WTC11 (cell line): ENCODE data around the gene FBXO48. TPM values are rescaled to one million over a fixed set of nuclear protein-coding genes. Genes with fewer than 3 reads are reported as not detected.

ENCODE experiments used
- ATAC-seq: fragments of 200-7000 bp; cut with Tn5 transposase; 2 replicates; pipeline ENCODE4 v1.10.0; 2021; ENCODE audit warnings: mild to moderate bottlenecking, moderate library complexity
- CTCF ChIA-PET: fragments of 300-600 bp; sonication (Branson Sonifier 250); formaldehyde crosslinking; loops from one replicate; lab custom pipeline; 2021; ENCODE audit warnings: antibody characterized with exemption; lab: Charles Lee
- POLR2A ChIA-PET: fragments of 350-600 bp; sonication (Branson Sonifier 250); formaldehyde crosslinking; loops from one replicate; lab custom pipeline; 2021; ENCODE audit warnings: antibody characterized with exemption; lab: Charles Lee
- DNase-seq: peaks from one replicate; pipeline ENCODE4 v3.0.0; 2021; ENCODE audit warnings: low spot score
- H3K27ac Mint-ChIP-seq: 2 replicates; pipeline ENCODE4 v1.8.0; 2021; ENCODE audit warnings: mixed read lengths
- H3K27me3 Mint-ChIP-seq: 2 replicates; pipeline ENCODE4 v1.8.0; 2021; ENCODE audit warnings: low read depth, mild to moderate bottlenecking, moderate library complexity, mixed read lengths
- H3K36me3 Mint-ChIP-seq: 2 replicates; pipeline ENCODE4 v1.8.0; 2021; ENCODE audit warnings: mixed read lengths
- H3K4me1 Mint-ChIP-seq: 2 replicates; pipeline ENCODE4 v1.8.0; 2022; ENCODE audit warnings: mixed read lengths
- H3K4me3 Mint-ChIP-seq: 2 replicates; pipeline ENCODE4 v1.8.0; 2021; ENCODE audit warnings: mild to moderate bottlenecking, moderate library complexity, mixed read lengths
- H3K9me3 Mint-ChIP-seq: 2 replicates; pipeline ENCODE4 v1.8.0; 2021; ENCODE audit warnings: mixed read lengths
- CREM ChIP-seq: sonication (generic); formaldehyde crosslinking; IDR thresholded peaks from 2 replicates; pipeline ENCODE4 v1.8.1; 2022; ENCODE audit warnings: mild to moderate bottlenecking, missing genetic modification reagents, moderate library complexity
- ESRRA ChIP-seq: sonication (generic); formaldehyde crosslinking; IDR thresholded peaks from 2 replicates; pipeline ENCODE4 v1.8.1; 2022; ENCODE audit warnings: mild to moderate bottlenecking, missing genetic modification reagents, borderline replicate concordance
- HMGA2 ChIP-seq: fragments of 250-450 bp; sonication (Bioruptor Pico); IDR thresholded peaks from 2 replicates; pipeline ENCODE4 v1.4.0; 2021; ENCODE audit warnings: mild to moderate bottlenecking, moderate library complexity
- JUN ChIP-seq: sonication (generic); formaldehyde crosslinking; IDR thresholded peaks from 2 replicates; pipeline ENCODE4 v1.8.0; 2023; ENCODE audit warnings: mild to moderate bottlenecking, missing genetic modification reagents
- MYBL2 ChIP-seq: sonication (generic); formaldehyde crosslinking; IDR thresholded peaks from 2 replicates; pipeline ENCODE4 v1.8.1; 2023; ENCODE audit warnings: mild to moderate bottlenecking, moderate library complexity, missing genetic modification reagents
- NFATC4 ChIP-seq: fragments of 250-450 bp; sonication (Bioruptor Pico); IDR thresholded peaks from 2 replicates; pipeline ENCODE4 v1.9.0; 2021; ENCODE audit warnings: mild to moderate bottlenecking
- NR1H2 ChIP-seq: sonication (generic); formaldehyde crosslinking; IDR thresholded peaks from 2 replicates; pipeline ENCODE4 v1.9.0; 2021; ENCODE audit warnings: mild to moderate bottlenecking, moderate library complexity, missing genetic modification reagents
- NR2C2 ChIP-seq: sonication (generic); formaldehyde crosslinking; IDR thresholded peaks from 2 replicates; pipeline ENCODE4 v1.8.0; 2022; ENCODE audit warnings: mild to moderate bottlenecking, missing genetic modification reagents
- RELA ChIP-seq: sonication (generic); formaldehyde crosslinking; IDR thresholded peaks from 2 replicates; pipeline ENCODE4 v1.8.1; 2022; ENCODE audit warnings: missing genetic modification reagents, mild to moderate bottlenecking, borderline replicate concordance
- TCF7 ChIP-seq: sonication (generic); formaldehyde crosslinking; IDR thresholded peaks from 2 replicates; pipeline ENCODE4 v1.8.0; 2022; ENCODE audit warnings: mild to moderate bottlenecking, low read depth, missing genetic modification reagents, moderate library complexity
- ZNF317 ChIP-seq: sonication (generic); formaldehyde crosslinking; IDR thresholded peaks from 2 replicates; pipeline ENCODE4 v1.8.1; 2023; ENCODE audit warnings: low read depth, mild to moderate bottlenecking, moderate library complexity, missing genetic modification reagents, borderline replicate concordance
- ZNF416 ChIP-seq: fragments of 250-450 bp; sonication (Bioruptor Pico); IDR thresholded peaks from 2 replicates; pipeline ENCODE4 v1.9.0; 2021; ENCODE audit warnings: mild to moderate bottlenecking, inconsistent platforms
- total RNA-seq: library from RNA; stranded (reverse); gene quantifications from 3 replicates; pipeline ENCODE4 v1.2.3, GENCODE V29; 2021
- TF ChIP-seq, protein P1 (sequence below): sonication (generic); formaldehyde crosslinking; IDR thresholded peaks from 2 replicates; pipeline ENCODE4 v1.8.0; 2022; ENCODE audit warnings: mild to moderate bottlenecking, missing genetic modification reagents
- TF ChIP-seq, protein P2 (sequence below): sonication (generic); formaldehyde crosslinking; IDR thresholded peaks from 2 replicates; pipeline ENCODE4 v1.8.0; 2022; ENCODE audit warnings: mild to moderate bottlenecking, missing genetic modification reagents
- TF ChIP-seq, protein P3 (sequence below): fragments of 250-450 bp; sonication (Bioruptor Pico); IDR thresholded peaks from 2 replicates; pipeline ENCODE4 v1.8.0; 2021; ENCODE audit warnings: mild to moderate bottlenecking
- TF ChIP-seq, protein P4 (sequence below): sonication (generic); formaldehyde crosslinking; IDR thresholded peaks from 2 replicates; pipeline ENCODE4 v1.8.0; 2023; ENCODE audit warnings: missing genetic modification reagents, mild to moderate bottlenecking, borderline replicate concordance

FBXO48 gene
- total RNA-seq, 1 experiment from 2014 or later = 1.3 TPM

DNA sequence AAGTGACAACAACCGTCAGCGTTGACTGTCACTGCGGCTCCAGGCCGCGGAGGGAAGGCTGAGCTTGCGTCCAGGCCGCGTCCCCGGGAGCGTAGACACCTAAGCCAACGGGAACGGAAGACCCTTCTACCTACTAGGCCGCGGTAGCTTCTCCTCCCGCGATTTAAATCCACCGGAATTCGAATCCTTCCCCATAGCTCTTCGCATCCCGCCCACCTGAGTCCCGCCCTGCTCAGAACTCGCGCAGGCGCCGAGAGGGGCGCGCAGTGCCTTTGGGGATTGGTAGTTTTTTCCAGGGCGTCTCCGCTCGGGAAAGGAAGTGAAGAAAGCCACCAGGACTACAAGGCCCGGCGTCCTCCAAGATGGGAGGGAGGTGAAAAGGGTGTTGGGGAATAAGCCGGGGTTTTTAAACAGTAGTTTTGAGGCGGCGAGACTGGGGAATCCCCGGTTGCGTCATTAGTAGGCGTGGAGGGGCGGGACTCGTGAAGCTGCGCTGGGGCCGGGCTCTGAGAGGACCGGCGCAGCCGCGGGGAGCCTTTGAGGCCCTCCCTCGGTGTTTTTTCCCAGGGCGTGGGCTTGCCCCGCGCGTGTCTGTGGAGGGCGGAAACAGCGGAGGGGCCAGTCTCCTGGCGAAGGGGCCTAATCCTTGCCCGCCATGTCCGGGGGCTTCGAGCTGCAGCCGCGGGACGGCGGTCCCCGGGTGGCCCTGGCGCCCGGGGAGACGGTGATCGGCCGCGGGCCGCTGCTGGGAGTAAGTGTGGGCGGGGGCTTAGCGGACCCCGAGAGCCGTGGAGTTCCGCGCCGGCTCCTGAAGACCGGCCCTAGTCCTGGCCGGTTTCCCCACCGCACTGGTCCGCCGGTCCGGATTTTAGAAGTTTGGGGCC lies at the start of gene FBXO48, which contains the start of gene APLF (continued):
- TF ChIP-seq, protein P1, sequence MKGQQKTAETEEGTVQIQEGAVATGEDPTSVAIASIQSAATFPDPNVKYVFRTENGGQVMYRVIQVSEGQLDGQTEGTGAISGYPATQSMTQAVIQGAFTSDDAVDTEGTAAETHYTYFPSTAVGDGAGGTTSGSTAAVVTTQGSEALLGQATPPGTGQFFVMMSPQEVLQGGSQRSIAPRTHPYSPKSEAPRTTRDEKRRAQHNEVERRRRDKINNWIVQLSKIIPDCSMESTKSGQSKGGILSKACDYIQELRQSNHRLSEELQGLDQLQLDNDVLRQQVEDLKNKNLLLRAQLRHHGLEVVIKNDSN (CRISPR knock-in tag) = 0 out of 2 replicates have a peak, but pooled peaks have one; percentile 16
- TF ChIP-seq, all 79 proteins: peak for 14

DNA sequence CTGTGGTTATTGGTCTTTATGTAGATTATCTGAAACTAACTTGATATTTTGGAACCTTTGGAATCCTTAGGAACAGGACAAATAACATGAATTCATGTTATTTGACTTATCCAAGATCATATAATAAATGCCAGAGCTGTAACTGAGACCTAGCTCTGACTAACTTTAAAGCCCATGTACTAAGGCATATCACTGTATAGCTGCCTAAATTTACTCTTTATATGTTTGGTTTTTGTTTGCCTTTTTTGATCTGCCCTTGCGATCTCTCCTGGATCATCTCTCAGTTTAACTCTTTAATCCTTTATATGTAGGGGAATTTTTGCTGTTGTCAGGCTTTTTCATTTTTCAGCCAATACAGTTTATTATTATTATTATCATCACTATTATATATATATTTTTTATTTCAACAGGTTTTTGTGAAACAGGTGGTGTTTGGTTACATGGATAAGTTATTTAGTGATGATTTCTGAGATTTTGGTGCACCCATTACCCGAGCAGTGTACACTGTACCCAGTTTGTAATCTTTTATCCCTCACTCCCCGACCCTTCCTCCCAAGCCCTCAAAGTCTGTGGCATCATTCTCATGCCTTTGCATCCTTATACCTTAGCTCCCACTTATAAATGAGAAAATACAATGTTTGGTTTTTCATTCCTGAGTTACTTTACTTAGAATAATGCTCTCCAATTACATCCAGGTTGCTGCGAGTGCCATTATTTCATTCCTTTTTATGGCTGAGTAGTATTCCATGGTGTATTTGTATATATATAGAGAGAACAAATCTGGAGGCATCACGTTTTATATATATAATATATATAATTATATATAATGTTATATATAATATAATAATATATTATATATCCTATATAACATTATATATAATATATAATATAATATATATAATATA lies 49.2 kb upstream of the FBXO48 start:
- no peaks in the 10 kb centered on the region for H3K36me3 Mint-ChIP-seq
- H3K27ac Mint-ChIP-seq = no peak overlapping the region
- no peaks in the 10 kb centered on the region for H3K4me1 Mint-ChIP-seq
- TF ChIP-seq JUN (no peak), HMGA2 (CRISPR knock-in tag) (peak; percentile 25; the same call in 1 of the 2 replicates)
- H3K4me3 Mint-ChIP-seq = no peak overlapping the region
- ChIA-PET CTCF (no interaction called here), POLR2A (no interaction called here)
- H3K9me3 Mint-ChIP-seq = no peaks in the 10 kb centered on the region
- ATAC-seq (no peak), DNase-seq (no peak)
- no peaks in the 10 kb centered on the region for H3K27me3 Mint-ChIP-seq

DNA sequence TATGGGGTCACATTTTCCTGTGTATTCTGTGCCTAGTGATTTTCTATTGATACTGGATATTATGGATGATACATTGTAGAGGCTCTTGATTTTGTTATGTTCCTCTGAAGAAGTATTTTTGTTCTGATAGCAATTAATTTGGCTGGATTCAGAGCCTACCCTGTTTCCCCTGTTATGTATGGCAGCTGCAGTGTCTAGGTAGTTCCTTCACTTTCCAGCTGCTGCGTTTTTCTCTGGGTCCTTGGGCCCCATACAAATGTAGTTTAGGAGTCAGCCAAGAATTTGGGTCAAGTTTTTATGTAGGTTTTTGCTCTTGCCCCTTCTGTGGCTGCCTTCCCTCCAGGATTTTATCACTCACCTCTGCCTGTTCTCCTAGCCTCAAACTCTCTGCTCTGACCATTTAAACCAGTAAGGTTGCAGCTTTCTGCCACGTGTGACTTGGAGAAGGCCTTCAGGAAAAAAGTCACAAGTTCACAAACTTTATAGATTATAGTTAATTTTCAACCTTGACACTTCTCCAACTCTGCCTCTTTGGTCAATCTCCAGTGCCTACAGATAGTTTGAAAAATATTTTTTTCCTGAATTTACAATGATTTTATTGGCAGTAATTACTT lies 47.3 kb upstream of the FBXO48 start:
- no peak overlapping the region for H3K4me3 Mint-ChIP-seq
- TF ChIP-seq NR1H2 (no peak), NFATC4 (CRISPR knock-in tag) (no peak), ZNF416 (CRISPR knock-in tag) (no peak), MYBL2 (CRISPR knock-in tag) (no peak), ESRRA (no peak)
- TF ChIP-seq, protein P2, sequence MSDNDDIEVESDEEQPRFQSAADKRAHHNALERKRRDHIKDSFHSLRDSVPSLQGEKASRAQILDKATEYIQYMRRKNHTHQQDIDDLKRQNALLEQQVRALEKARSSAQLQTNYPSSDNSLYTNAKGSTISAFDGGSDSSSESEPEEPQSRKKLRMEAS (CRISPR knock-in tag) = no peak
- no peak overlapping the region for H3K27ac Mint-ChIP-seq
- ATAC-seq (no peak), DNase-seq (no peak)
- H3K27me3 Mint-ChIP-seq = no peaks in the 10 kb centered on the region
- CTCF ChIA-PET = no interaction called here
- H3K9me3 Mint-ChIP-seq = no peaks in the 10 kb centered on the region
- H3K4me1 Mint-ChIP-seq = no peaks in the 10 kb centered on the region
- POLR2A ChIA-PET = no interaction called here
- no peaks in the 10 kb centered on the region for H3K36me3 Mint-ChIP-seq

DNA sequence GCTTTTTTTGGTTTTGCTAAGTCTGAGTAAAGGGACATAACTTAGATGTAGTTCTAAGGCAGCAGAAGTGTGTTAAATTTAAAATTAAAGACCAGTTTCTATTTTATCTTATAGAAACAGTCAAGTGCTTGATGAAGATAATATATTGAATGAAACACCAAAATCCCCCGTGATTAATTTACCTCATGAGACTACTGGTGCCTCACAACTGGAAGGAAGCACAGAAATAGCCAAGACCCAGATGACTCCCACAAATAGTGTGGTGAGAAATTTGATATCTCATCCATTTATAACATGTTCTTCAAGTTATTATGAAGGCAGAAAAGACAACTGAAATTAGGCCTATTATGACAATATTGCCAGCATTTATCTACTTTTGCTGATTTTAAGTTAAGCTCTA lies 45.9 kb upstream of the FBXO48 start:
- TF ChIP-seq ZNF317 (CRISPR knock-in tag) = no peak
- ATAC-seq (no peak), DNase-seq (no peak)
- Mint-ChIP-seq H3K36me3 (peaks cover 6% of the 10 kb centered on the region; the same call in 1 of the 2 replicates), H3K9me3 (peaks cover 6% of the 10 kb centered on the region; the same call in 1 of the 2 replicates), H3K27me3 (no peaks in the 10 kb centered on the region; the same call in 1 of the 2 replicates), H3K4me1 (no peaks in the 10 kb centered on the region), H3K27ac (no peak overlapping the region), H3K4me3 (no peak overlapping the region)
- POLR2A ChIA-PET = no interaction called here
- CTCF ChIA-PET = no interaction called here

DNA sequence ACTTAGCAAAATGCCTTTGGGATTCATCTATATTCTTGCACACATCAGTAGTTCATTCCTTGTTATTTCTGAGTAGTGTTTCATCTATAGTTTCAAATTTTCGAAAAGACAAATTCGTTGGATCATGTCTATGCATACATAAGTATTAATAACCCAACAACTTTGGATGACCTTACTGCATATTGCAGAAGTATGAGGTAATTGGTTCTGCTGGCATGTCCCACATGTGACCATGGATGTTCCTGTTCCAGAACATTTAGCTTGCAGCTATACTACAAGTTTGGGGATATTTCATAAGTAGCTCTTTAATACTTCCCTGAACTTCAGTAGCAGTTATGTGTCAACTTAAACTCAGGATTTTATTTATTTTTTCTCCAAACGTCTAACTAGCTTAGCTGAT lies 45.2 kb upstream of the FBXO48 start:
- ChIA-PET POLR2A (no interaction called here), CTCF (interaction anchor here (0.8 kb wide), 1 partner anchor 25 kb away, joined by 3 read pairs; no protein-coding TSS in a partner anchor)
- TF ChIP-seq NR2C2 (CRISPR knock-in tag) (no peak), RELA (CRISPR knock-in tag) (no peak), TCF7 (CRISPR knock-in tag) (no peak), CREM (no peak)
- TF ChIP-seq, protein P3, sequence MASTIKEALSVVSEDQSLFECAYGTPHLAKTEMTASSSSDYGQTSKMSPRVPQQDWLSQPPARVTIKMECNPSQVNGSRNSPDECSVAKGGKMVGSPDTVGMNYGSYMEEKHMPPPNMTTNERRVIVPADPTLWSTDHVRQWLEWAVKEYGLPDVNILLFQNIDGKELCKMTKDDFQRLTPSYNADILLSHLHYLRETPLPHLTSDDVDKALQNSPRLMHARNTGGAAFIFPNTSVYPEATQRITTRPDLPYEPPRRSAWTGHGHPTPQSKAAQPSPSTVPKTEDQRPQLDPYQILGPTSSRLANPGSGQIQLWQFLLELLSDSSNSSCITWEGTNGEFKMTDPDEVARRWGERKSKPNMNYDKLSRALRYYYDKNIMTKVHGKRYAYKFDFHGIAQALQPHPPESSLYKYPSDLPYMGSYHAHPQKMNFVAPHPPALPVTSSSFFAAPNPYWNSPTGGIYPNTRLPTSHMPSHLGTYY (CRISPR knock-in tag) = no peak
- TF ChIP-seq, protein P4, sequence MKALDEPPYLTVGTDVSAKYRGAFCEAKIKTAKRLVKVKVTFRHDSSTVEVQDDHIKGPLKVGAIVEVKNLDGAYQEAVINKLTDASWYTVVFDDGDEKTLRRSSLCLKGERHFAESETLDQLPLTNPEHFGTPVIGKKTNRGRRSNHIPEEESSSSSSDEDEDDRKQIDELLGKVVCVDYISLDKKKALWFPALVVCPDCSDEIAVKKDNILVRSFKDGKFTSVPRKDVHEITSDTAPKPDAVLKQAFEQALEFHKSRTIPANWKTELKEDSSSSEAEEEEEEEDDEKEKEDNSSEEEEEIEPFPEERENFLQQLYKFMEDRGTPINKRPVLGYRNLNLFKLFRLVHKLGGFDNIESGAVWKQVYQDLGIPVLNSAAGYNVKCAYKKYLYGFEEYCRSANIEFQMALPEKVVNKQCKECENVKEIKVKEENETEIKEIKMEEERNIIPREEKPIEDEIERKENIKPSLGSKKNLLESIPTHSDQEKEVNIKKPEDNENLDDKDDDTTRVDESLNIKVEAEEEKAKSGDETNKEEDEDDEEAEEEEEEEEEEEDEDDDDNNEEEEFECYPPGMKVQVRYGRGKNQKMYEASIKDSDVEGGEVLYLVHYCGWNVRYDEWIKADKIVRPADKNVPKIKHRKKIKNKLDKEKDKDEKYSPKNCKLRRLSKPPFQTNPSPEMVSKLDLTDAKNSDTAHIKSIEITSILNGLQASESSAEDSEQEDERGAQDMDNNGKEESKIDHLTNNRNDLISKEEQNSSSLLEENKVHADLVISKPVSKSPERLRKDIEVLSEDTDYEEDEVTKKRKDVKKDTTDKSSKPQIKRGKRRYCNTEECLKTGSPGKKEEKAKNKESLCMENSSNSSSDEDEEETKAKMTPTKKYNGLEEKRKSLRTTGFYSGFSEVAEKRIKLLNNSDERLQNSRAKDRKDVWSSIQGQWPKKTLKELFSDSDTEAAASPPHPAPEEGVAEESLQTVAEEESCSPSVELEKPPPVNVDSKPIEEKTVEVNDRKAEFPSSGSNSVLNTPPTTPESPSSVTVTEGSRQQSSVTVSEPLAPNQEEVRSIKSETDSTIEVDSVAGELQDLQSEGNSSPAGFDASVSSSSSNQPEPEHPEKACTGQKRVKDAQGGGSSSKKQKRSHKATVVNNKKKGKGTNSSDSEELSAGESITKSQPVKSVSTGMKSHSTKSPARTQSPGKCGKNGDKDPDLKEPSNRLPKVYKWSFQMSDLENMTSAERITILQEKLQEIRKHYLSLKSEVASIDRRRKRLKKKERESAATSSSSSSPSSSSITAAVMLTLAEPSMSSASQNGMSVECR (CRISPR knock-in tag) = no peak
- DNase-seq = no peak
- peaks cover 6% of the 10 kb centered on the region; the same call in 1 of the 2 replicates for H3K36me3 Mint-ChIP-seq
- H3K4me1 Mint-ChIP-seq = no peaks in the 10 kb centered on the region
- peaks cover 6% of the 10 kb centered on the region; the same call in 1 of the 2 replicates for H3K9me3 Mint-ChIP-seq
- ATAC-seq = no peak
- no peak overlapping the region for H3K27ac Mint-ChIP-seq
- H3K27me3 Mint-ChIP-seq = no peaks in the 10 kb centered on the region; the same call in 1 of the 2 replicates
- H3K4me3 Mint-ChIP-seq = no peak overlapping the region
